ENCODE measurements around the gene PRSS53.

PRSS53 gene

GRCh38 chr16:31094424-31095120 is 5.8 kb upstream of the PRSS53 start, which contains the start of gene VKORC1:
TSS of gene VKORC1 (minus strand) at chr16:31094797. CDS start at chr16:31094729, 68 bp downstream.
- DNase-seq (ENCODE audit: low read depth in 2 of 2): peak; percentile 83 to 90

GRCh38 chr16:31094088-31094423 is 5.3 kb upstream of the PRSS53 start:
- DNase-seq (ENCODE audit: low read depth in 2 of 2): no peak

GRCh38 chr16:31093132-31093703 is 4.5 kb upstream of the PRSS53 start:
- DNase-seq (ENCODE audit: low read depth in 2 of 2): no peak

GRCh38 chr16:31092330-31092729 is 3.6 kb upstream of the PRSS53 start:
- DNase-seq (ENCODE audit: low read depth in 2 of 2): no peak

GRCh38 chr16:31090540-31090939 is 1.8 kb upstream of the PRSS53 start:
- DNase-seq (ENCODE audit: low read depth in 2 of 2): no peak

GRCh38 chr16:31089199-31089598 is 456 bp upstream of the PRSS53 start:
- DNase-seq (ENCODE audit: low read depth in 2 of 2): no peak

- no peak for DNase-seq (ENCODE audit: low read depth in 2 of 2)
These were observed 772 bp downstream of the PRSS53 start for GRCh38 chr16:31087971-31088370.

- no peak for DNase-seq (ENCODE audit: low read depth in 2 of 2)
These were observed 1.3 kb downstream of the PRSS53 start for GRCh38 chr16:31087481-31087880.

GRCh38 chr16:31086629-31086906 is 2.2 kb downstream of the PRSS53 start:
- no peak for DNase-seq (ENCODE audit: low read depth in 2 of 2)

- no peak for DNase-seq (ENCODE audit: low read depth in 2 of 2)
These were observed 2.7 kb downstream of the PRSS53 start for GRCh38 chr16:31085873-31086628.

- DNase-seq (ENCODE audit: low read depth in 2 of 2): no peak
These were observed 3.3 kb downstream of the PRSS53 start for GRCh38 chr16:31085411-31085810.

- DNase-seq (ENCODE audit: low read depth in 2 of 2): no peak
These were observed 4.0 kb downstream of the PRSS53 start for GRCh38 chr16:31084584-31085302.

GRCh38 chr16:31083981-31084380 is 4.8 kb downstream of the PRSS53 start:
- no peak for DNase-seq (ENCODE audit: low read depth in 2 of 2)

GRCh38 chr16:31083556-31083955 is 5.2 kb downstream of the PRSS53 start:
- DNase-seq (ENCODE audit: low read depth in 2 of 2): no peak

GRCh38 chr16:31083081-31083480 is 5.7 kb downstream of the PRSS53 start:
- no peak for DNase-seq (ENCODE audit: low read depth in 2 of 2)

- no peak for DNase-seq (ENCODE audit: low read depth in 2 of 2)
These were observed 6.2 kb downstream of the PRSS53 start for GRCh38 chr16:31082368-31083045.

- DNase-seq (ENCODE audit: low read depth in 2 of 2): no peak
These were observed 7.1 kb downstream of the PRSS53 start for GRCh38 chr16:31081428-31082351.

GRCh38 chr16:31080756-31081419 is 7.9 kb downstream of the PRSS53 start:
- DNase-seq (ENCODE audit: low read depth in 2 of 2): no peak

GRCh38 chr16:31080035-31080629 is 8.6 kb downstream of the PRSS53 start:
- DNase-seq (ENCODE audit: low read depth in 2 of 2): no peak

- no peak for DNase-seq (ENCODE audit: low read depth in 2 of 2)
These were observed 9.3 kb downstream of the PRSS53 start for GRCh38 chr16:31079342-31079944.
